Gastroesophageal sphincter (tissue), 4 donors: ENCODE data around the gene CREBRF. TPM values are rescaled to one million over a fixed set of nuclear protein-coding genes. Genes with fewer than 3 reads are reported as not detected.
"Not testable (repeated sequence)": the region's sequence is repeated elsewhere in the genome, so short reads cannot be mapped to it uniquely, and the experiment has no call there.

Experiments used
- ATAC-seq: fragments of 150-250 bp; one replicate; pipeline ENCODE4 v1.9.1; 2016; ENCODE audit warnings: mild to moderate bottlenecking, moderate library complexity
- H3K27ac ChIP-seq, 4 donors: fragments of 200-600 bp; sonication (generic) in 3 of 4; 1 replicate in 3 of 4; 2 replicates in 1 of 4; pipeline ENCODE4 v1.5.1; 2016 to 2019
- H3K27me3 ChIP-seq: fragments of 200-600 bp; sonication (generic); one replicate; pipeline ENCODE4 v1.5.1; 2019
- H3K36me3 ChIP-seq, 2 donors: fragments of 200-600 bp; sonication (generic); one replicate each; pipeline ENCODE4 v1.5.1; 2019; ENCODE audit warnings: control low read depth in 1 of 2
- H3K4me1 ChIP-seq, 3 donors: fragments of 200-600 bp; sonication (generic); 1 replicate in 2 of 3; 2 replicates in 1 of 3; pipeline ENCODE4 v1.5.1; 2016 to 2019; ENCODE audit warnings: control low read depth in 2 of 3
- H3K4me3 ChIP-seq, 2 donors: fragments of 200-600 bp; sonication (generic); one replicate each; pipeline ENCODE4 v1.5.1; 2019; ENCODE audit warnings: mild to moderate bottlenecking in 1 of 2, moderate library complexity in 1 of 2
- H3K9me3 ChIP-seq, 3 donors: fragments of 200-600 bp; sonication (generic); one replicate each; pipeline ENCODE4 v1.5.1; 2017 to 2019; ENCODE audit warnings: control low read depth in 2 of 3
- EP300 ChIP-seq: sonication (generic); formaldehyde crosslinking; IDR thresholded peaks from one replicate; pipeline ENCODE4 v1.6.1; 2017; ENCODE audit warnings: antibody characterized with exemption, mild to moderate bottlenecking
- POLR2A ChIP-seq, 2 donors: fragments of 450-650 bp; IDR thresholded peaks; one replicate each; pipeline ENCODE4 v1.6.1; 2017; ENCODE audit warnings: antibody characterized with exemption in 2 of 2, mild to moderate bottlenecking in 2 of 2, moderate library complexity in 1 of 2
- POLR2AphosphoS5 ChIP-seq: sonication (generic); formaldehyde crosslinking; IDR thresholded peaks from one replicate; pipeline ENCODE4 v1.6.1; 2017; ENCODE audit warnings: antibody characterized with exemption
- WGBS, 2 donors: methylation state at CpG; one replicate each; pipeline ENCODE4 v1.1.5; 2018; ENCODE audit warnings: low coverage in 1 of 2; 5-methylcytosine and 5-hydroxymethylcytosine counted together
- total RNA-seq, 4 donors: library from RNA; depleted of rRNA; stranded (reverse); fragments of >200 nt; gene quantifications; one replicate each; pipeline ENCODE4 v1.1.0, GENCODE V29; 2016
- TF ChIP-seq, protein P1 (sequence below), 4 experiments: fragments of 200-600 bp in 2 of 4; fragments of 450-650 bp in 2 of 4; sonication (generic) in 1 of 4; IDR thresholded peaks; one replicate each; pipeline ENCODE4 v1.5.1; 2017 to 2019; ENCODE audit warnings: antibody characterized with exemption in 4 of 4, mild to moderate bottlenecking in 2 of 4, moderate library complexity in 2 of 4

The CREBRF gene
- total RNA-seq, 4 donors from 2014 or later = 44.2 to 72.7 (median 64.0) TPM

DNA sequence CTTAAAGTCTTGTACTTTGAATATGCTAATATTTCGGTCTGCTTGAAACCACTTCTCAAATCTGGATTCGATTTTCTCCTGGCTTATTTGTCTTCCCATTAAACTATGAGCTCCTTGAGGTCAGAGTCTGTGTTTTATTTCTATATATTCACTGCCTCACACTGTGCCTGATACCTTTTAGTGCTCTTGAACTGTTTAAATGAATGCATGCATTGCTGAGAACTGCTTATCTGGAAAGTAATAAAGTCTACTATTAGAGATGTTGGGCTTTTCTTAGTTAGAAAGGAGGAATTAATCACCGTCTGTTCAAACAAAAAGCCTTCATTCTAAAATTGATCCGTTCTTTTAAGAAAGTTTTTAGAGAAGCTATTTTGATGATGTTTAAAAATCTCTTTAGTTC, 6.0 kb downstream of the CREBRF start:
- 66 to 75% methylated on average over 2 to 4 of the region's 4 CpGs for WGBS, 2 donors

DNA sequence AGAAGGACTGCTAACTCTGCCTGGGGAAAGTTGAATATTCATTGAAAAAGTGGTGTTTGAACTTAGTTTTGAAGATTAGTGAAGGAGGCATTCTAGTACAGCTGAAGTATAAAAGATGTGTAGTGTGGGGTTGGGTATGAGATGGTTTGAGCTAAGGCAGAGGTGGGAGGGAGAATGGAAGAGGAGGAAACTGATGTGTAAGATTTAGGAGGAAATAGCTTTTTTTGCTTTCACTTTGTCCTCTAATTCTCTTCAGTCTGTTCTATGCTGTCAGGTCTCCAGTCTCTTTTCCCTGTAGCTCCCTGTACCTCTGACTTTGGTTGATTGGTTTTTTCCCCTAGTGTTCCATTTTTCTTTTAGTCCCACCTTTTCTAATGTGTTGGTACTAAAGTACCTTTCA, 9.0 kb downstream of the CREBRF start:
- H3K27me3 ChIP-seq = no peaks in the 10 kb centered on the region
- no peak for TF ChIP-seq EP300
- TF ChIP-seq, protein P1, sequence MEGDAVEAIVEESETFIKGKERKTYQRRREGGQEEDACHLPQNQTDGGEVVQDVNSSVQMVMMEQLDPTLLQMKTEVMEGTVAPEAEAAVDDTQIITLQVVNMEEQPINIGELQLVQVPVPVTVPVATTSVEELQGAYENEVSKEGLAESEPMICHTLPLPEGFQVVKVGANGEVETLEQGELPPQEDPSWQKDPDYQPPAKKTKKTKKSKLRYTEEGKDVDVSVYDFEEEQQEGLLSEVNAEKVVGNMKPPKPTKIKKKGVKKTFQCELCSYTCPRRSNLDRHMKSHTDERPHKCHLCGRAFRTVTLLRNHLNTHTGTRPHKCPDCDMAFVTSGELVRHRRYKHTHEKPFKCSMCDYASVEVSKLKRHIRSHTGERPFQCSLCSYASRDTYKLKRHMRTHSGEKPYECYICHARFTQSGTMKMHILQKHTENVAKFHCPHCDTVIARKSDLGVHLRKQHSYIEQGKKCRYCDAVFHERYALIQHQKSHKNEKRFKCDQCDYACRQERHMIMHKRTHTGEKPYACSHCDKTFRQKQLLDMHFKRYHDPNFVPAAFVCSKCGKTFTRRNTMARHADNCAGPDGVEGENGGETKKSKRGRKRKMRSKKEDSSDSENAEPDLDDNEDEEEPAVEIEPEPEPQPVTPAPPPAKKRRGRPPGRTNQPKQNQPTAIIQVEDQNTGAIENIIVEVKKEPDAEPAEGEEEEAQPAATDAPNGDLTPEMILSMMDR (IDR thresholded peaks at IDR 0.05) = no peak
- TF ChIP-seq POLR2AphosphoS5 = no peak
- no peak for TF ChIP-seq POLR2A (IDR thresholded peaks at IDR 0.05)
- H3K9me3 ChIP-seq = no peaks in the 10 kb centered on the region
- H3K4me1 ChIP-seq = peaks cover 0 to 83% (median 0%) of the 10 kb centered on the region in 3 donors
- no peak for ATAC-seq
- no peak overlapping the region for H3K4me3 ChIP-seq
- no peaks in the 10 kb centered on the region for H3K36me3 ChIP-seq
- H3K27ac ChIP-seq = no peak overlapping the region

More for the DNA sequence above, 6.0 kb downstream of the CREBRF start:
- H3K27me3 ChIP-seq = no peaks in the 10 kb centered on the region
- no peak for ATAC-seq
- H3K4me3 ChIP-seq = no peak overlapping the region
- H3K36me3 ChIP-seq = no peaks in the 10 kb centered on the region
- no peak for TF ChIP-seq POLR2A (IDR thresholded peaks at IDR 0.05)
- TF ChIP-seq, protein P1 (IDR thresholded peaks at IDR 0.05) = no peak
- TF ChIP-seq EP300 = no peak
- no peak for TF ChIP-seq POLR2AphosphoS5
- no peaks in the 10 kb centered on the region for H3K9me3 ChIP-seq
- H3K27ac ChIP-seq = no peak overlapping the region
- H3K4me1 ChIP-seq = peaks cover 0 to 90% (median 17%) of the 10 kb centered on the region in 3 donors

DNA sequence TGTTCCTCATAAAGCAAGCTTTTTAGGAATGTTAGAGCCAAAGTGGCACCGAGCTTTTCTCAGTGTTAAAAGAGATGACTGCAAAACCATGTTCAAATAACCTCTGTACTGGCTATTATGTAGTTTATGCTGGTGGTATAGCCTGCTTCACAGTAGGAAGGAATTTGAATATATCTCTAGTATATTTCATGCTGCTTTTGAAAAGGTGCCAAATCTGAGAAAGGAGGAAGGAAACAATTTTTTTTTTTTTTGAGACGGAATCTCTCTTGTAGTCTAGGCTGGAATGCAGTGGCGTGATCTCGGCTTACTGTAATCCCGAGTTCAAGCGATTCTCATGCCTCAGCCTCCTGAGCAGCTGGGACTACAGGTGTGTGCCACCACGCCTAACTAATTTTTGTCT, 13.5 kb downstream of the CREBRF start:
- H3K4me3 ChIP-seq = no peak overlapping the region
- TF ChIP-seq POLR2AphosphoS5 = no peak
- TF ChIP-seq, protein P1 (IDR thresholded peaks at IDR 0.05) = no peak
- no peak for TF ChIP-seq POLR2A (IDR thresholded peaks at IDR 0.05)
- TF ChIP-seq EP300 = no peak
- no peaks in the 10 kb centered on the region for H3K36me3 ChIP-seq
- no peaks in the 10 kb centered on the region for H3K27me3 ChIP-seq
- no peaks in the 10 kb centered on the region for H3K9me3 ChIP-seq
- WGBS, 2 donors = 78 to 86% methylated on average over 7 of the region's 7 CpGs
- H3K27ac ChIP-seq = no peak overlapping the region
- no peak for ATAC-seq
- peaks cover 0 to 84% (median 0%) of the 10 kb centered on the region in 3 donors for H3K4me1 ChIP-seq

DNA sequence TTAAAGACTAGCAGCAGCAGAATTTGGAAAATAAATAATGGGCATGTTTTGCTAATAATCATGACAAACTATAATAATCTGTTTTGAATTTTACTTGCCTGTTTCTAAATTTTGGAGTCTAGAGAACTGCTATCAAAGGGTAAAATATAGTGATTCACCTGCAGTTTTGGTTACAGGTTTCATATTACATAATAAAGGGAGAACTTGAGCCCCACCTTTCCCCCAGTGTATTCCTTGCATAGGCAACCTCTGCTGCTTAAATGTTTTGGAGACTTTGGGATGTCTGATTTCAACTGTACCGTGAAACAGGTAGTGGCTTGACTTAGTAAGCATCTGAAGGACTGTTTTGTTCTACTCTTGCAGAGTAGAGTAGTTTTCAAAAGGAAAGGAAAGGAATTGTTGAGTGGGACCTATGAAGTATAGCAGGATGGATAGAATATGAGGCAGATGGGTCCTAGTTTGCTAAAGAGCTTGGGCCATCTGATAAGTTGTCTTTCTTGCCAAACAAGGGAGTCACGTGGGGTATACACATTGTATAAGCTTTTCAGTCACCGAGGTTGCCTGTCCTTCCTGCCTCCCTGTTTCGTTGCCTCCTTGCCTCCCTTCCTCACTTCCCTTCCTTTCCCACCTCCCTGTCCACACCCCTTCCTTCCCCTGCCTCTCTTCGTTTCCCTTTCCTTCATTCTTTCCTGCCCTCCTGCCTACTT, 19.1 kb downstream of the CREBRF start:
- ATAC-seq = no peak
- Histone ChIP-seq H3K36me3 (no peaks in the 10 kb centered on the region), H3K4me1 (peaks cover 0 to 86% (median 0%) of the 10 kb centered on the region in 3 donors), H3K9me3 (no peaks in the 10 kb centered on the region), H3K27ac (no peak overlapping the region), H3K4me3 (no peak overlapping the region), H3K27me3 (no peaks in the 10 kb centered on the region)
- 74% methylated on average over 5 of the region's 5 CpGs; no CpG with 5 or more reads in 1 of the 2 donors for WGBS, 2 donors
- TF ChIP-seq, protein P1 (IDR thresholded peaks at IDR 0.05) = no peak
- TF ChIP-seq POLR2AphosphoS5 = no peak

DNA sequence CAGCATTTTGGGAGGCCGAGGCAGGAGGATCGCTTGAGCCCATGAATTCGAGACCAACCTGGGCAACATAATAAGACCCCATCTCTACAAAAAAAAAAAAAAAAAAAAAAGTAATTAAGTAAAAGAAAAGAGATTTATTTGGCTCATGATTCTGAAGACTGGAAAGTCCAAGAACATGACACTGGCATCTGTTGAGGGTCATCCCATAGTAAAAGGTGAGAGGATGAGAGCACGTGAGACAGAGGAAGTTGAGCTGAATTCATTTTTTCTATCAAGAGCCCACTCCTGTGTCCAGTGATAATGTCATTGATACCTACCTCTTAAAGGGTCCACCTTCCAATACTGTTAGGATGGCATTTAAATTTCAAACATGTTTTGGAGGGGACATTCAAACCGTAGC, 19.8 kb downstream of the CREBRF start:
- Histone ChIP-seq H3K27ac (no peak overlapping the region), H3K4me3 (no peak overlapping the region), H3K9me3 (no peaks in the 10 kb centered on the region), H3K36me3 (peaks cover 0 to 6% of the 10 kb centered on the region in 2 donors), H3K4me1 (peaks cover 0 to 86% (median 0%) of the 10 kb centered on the region in 3 donors), H3K27me3 (no peaks in the 10 kb centered on the region)
- TF ChIP-seq EP300 = no peak
- no peak for ATAC-seq
- 89 to 96% methylated on average over 4 to 5 of the region's 5 CpGs for WGBS, 2 donors

DNA sequence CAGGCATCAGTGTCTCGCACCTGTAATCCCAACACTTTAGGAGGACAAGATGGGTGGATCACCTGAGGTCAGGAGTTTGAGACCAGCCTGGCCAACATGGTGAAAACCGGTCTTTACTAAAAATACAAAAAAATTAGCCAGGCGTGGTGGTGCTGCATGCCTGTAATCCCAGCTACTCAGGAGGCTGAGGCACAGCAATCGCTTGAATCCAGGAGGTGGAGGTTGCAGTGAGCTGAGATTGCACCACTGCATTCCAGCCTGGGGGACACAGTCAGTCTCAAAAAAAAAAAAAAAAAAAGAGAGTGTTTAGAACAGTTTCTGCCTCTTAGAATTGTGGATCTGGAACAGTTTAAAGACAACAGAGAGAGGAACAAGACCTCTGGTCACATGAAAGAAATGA, 20.3 kb downstream of the CREBRF start:
- H3K9me3 ChIP-seq, H3K4me3 ChIP-seq, H3K27me3 ChIP-seq, H3K27ac ChIP-seq, ATAC-seq: not testable (repeated sequence)
- WGBS, 2 donors = 100% methylated on average over 3 of the region's 4 CpGs; no CpG with 5 or more reads in 1 of the 2 donors
- Histone ChIP-seq H3K4me1 (peaks cover 0 to 82% (median 0%) of the 10 kb centered on the region in 3 donors), H3K36me3 (peaks cover 0 to 11% of the 10 kb centered on the region in 2 donors)
